Measurements from ENCODE around the gene CHD6.

CHD6 gene

GRCh38 chr20:41571006-41571405, 47.2 kb downstream of the CHD6 start:
- ChIA-PET POLR2A (interaction anchor here (0.7 kb wide), 1 partner anchor 14 kb away, joined by 3 read pairs; no protein-coding TSS in a partner anchor), CTCF (interaction anchor here (0.5 to 0.7 kb wide), 2 partner anchors 58 to 843 kb away, joined by 3 read pairs; no protein-coding TSS in a partner anchor)
- H3K9me3 ChIP-seq (ENCODE audit: control insufficient read depth, insufficient read depth, low read depth, low read length) = no peaks in the 10 kb centered on the region
- H3K4me3 ChIP-seq (ENCODE audit: low read depth, low read length) = no peak overlapping the region
- H3K4me1 ChIP-seq (ENCODE audit: control insufficient read depth, insufficient read depth, low read length) = peaks cover 15% of the 10 kb centered on the region
- H3K36me3 ChIP-seq (ENCODE audit: control insufficient read depth in 2 of 2, insufficient read depth in 1 of 2, low read length in 2 of 2) = no peaks in the 10 kb centered on the region
- no peak overlapping the region for H3K27ac ChIP-seq (ENCODE audit: extremely low read depth, low read depth, low read length)
- TF ChIP-seq ZNF18 (tag by site-specific recombination; IDR thresholded peaks at IDR 0.05) (no peak), TCF7L2 (IDR thresholded peaks at IDR 0.05; ENCODE audit: borderline replicate concordance, low read depth, low read length) (no peak), ZNF776 (tag by site-specific recombination; IDR thresholded peaks at IDR 0.05; ENCODE audit: borderline replicate concordance) (no peak), KLF10 (tag by site-specific recombination; IDR thresholded peaks at IDR 0.05) (no peak), ZSCAN18 (tag by site-specific recombination; IDR thresholded peaks at IDR 0.05) (no peak), ZNF747 (tag by site-specific recombination; IDR thresholded peaks at IDR 0.05) (no peak), WT1 (tag by site-specific recombination; IDR thresholded peaks at IDR 0.05) (no peak), ZNF350 (tag by site-specific recombination; IDR thresholded peaks at IDR 0.05) (no peak), ZNF146 (tag by site-specific recombination; IDR thresholded peaks at IDR 0.05) (no peak), ZNF514 (tag by site-specific recombination; IDR thresholded peaks at IDR 0.05) (no peak), ZNF366 (tag by site-specific recombination; conservative IDR thresholded peaks at IDR 0.05) (no peak), GFI1B (tag by site-specific recombination; IDR thresholded peaks at IDR 0.05) (no peak)
- TF ChIP-seq, protein P1, sequence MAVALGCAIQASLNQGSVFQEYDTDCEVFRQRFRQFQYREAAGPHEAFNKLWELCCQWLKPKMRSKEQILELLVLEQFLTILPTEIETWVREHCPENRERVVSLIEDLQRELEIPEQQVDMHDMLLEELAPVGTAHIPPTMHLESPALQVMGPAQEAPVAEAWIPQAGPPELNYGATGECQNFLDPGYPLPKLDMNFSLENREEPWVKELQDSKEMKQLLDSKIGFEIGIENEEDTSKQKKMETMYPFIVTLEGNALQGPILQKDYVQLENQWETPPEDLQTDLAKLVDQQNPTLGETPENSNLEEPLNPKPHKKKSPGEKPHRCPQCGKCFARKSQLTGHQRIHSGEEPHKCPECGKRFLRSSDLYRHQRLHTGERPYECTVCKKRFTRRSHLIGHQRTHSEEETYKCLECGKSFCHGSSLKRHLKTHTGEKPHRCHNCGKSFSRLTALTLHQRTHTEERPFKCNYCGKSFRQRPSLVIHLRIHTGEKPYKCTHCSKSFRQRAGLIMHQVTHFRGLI (tag by site-specific recombination; IDR thresholded peaks at IDR 0.05) = no peak

GRCh38 chr20:41570557-41570956, 47.6 kb downstream of the CHD6 start:
- ChIA-PET CTCF (interaction anchor here (0.5 to 0.7 kb wide), 2 partner anchors 58 to 843 kb away, joined by 3 read pairs; no protein-coding TSS in a partner anchor), POLR2A (no interaction called here)
- no peaks in the 10 kb centered on the region for H3K9me3 ChIP-seq (ENCODE audit: control insufficient read depth, insufficient read depth, low read depth, low read length)
- H3K36me3 ChIP-seq (ENCODE audit: control insufficient read depth in 2 of 2, insufficient read depth in 1 of 2, low read length in 2 of 2) = no peaks in the 10 kb centered on the region
- H3K4me3 ChIP-seq (ENCODE audit: low read depth, low read length) = no peak overlapping the region
- no peak overlapping the region for H3K27ac ChIP-seq (ENCODE audit: extremely low read depth, low read depth, low read length)
- TF ChIP-seq, protein P2, sequence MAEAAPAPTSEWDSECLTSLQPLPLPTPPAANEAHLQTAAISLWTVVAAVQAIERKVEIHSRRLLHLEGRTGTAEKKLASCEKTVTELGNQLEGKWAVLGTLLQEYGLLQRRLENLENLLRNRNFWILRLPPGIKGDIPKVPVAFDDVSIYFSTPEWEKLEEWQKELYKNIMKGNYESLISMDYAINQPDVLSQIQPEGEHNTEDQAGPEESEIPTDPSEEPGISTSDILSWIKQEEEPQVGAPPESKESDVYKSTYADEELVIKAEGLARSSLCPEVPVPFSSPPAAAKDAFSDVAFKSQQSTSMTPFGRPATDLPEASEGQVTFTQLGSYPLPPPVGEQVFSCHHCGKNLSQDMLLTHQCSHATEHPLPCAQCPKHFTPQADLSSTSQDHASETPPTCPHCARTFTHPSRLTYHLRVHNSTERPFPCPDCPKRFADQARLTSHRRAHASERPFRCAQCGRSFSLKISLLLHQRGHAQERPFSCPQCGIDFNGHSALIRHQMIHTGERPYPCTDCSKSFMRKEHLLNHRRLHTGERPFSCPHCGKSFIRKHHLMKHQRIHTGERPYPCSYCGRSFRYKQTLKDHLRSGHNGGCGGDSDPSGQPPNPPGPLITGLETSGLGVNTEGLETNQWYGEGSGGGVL (tag by site-specific recombination; IDR thresholded peaks at IDR 0.05) = no peak
- H3K4me1 ChIP-seq (ENCODE audit: control insufficient read depth, insufficient read depth, low read length) = peaks cover 15% of the 10 kb centered on the region

DNA sequence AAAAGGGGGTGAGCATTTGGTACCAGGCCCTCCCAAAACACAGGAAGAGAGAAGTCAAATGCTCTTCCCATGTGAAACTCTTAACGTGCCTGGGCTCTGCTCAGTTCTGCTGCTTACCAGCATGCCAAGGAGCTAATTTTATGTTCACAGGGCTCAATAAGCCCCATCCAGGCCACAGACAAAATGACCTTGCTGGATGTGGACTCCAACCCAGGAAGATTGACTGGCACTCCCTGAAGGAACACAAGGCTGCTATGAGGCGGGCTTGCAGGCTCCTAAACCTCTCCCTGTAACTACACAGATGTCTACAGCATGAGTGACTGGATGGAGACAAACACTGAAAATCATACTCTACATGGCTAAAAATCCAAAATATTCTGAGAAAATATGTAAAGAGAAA, 50.6 kb downstream of the CHD6 start:
- no peaks in the 10 kb centered on the region for H3K9me3 ChIP-seq (ENCODE audit: control insufficient read depth, insufficient read depth, low read depth, low read length)
- no peak overlapping the region for H3K4me3 ChIP-seq (ENCODE audit: low read depth, low read length)
- H3K36me3 ChIP-seq (ENCODE audit: control insufficient read depth in 2 of 2, insufficient read depth in 1 of 2, low read length in 2 of 2) = no peaks in the 10 kb centered on the region
- POLR2A ChIA-PET = interaction anchor here (0.6 kb wide), 1 partner anchor 252 kb away, joined by 8 read pairs; no protein-coding TSS in a partner anchor
- H3K4me1 ChIP-seq (ENCODE audit: control insufficient read depth, insufficient read depth, low read length) = no peaks in the 10 kb centered on the region
- CTCF ChIA-PET = no interaction called here
- H3K27ac ChIP-seq (ENCODE audit: extremely low read depth, low read depth, low read length) = no peak overlapping the region
- TF ChIP-seq ZNF148 (tag by site-specific recombination; IDR thresholded peaks at IDR 0.05; ENCODE audit: borderline replicate concordance) (no peak), MYNN (tag by site-specific recombination; IDR thresholded peaks at IDR 0.05; ENCODE audit: borderline replicate concordance) (no peak), ZNF350 (tag by site-specific recombination; IDR thresholded peaks at IDR 0.05) (no peak), ZNF138 (tag by site-specific recombination; IDR thresholded peaks at IDR 0.05; ENCODE audit: borderline replicate concordance) (no peak), GLIS2 (tag by site-specific recombination; IDR thresholded peaks at IDR 0.05) (no peak), ZNF24 (tag by site-specific recombination; IDR thresholded peaks at IDR 0.05) (no peak), SP3 (tag by site-specific recombination; IDR thresholded peaks at IDR 0.05) (no peak), ZNF354C (tag by site-specific recombination; IDR thresholded peaks at IDR 0.05; ENCODE audit: borderline replicate concordance, low read depth) (no peak), ZNF555 (tag by site-specific recombination; conservative IDR thresholded peaks at IDR 0.05) (no peak), ZFP69B (tag by site-specific recombination; IDR thresholded peaks at IDR 0.05) (no peak), ZNF830 (tag by site-specific recombination; IDR thresholded peaks at IDR 0.05; ENCODE audit: low read depth) (no peak)
